Measurements from ENCODE around the gene CCDC201.

- TF ChIP-seq POLR2A (IDR thresholded peaks at IDR 0.05; ENCODE audit: extremely low read depth, insufficient read length) = no peak
- TF ChIP-seq, protein P1, sequence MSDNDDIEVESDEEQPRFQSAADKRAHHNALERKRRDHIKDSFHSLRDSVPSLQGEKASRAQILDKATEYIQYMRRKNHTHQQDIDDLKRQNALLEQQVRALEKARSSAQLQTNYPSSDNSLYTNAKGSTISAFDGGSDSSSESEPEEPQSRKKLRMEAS (IDR thresholded peaks at IDR 0.05; ENCODE audit: low read depth, low read length) = no peak
Measured at GRCh38 chr7:45918556-45918955, 45.7 kb upstream of the CCDC201 start.
